Measurements from ENCODE around the gene WSB1. TPM values are rescaled to one million over a fixed set of nuclear protein-coding genes. Genes with fewer than 3 reads are reported as not detected.

WSB1 gene
- total and polyA plus RNA-seq, 2 experiments from 2014 or later: 101 to 108 TPM

- TF ChIP-seq CTCF (conservative IDR thresholded peaks at IDR 0.05; ENCODE audit: low read depth in 2 of 2) (no peak), NANOG (IDR thresholded peaks at IDR 0.05; ENCODE audit: borderline replicate concordance) (no peak), JUNB (IDR thresholded peaks at IDR 0.05; ENCODE audit: unreplicated experiment) (no peak), REST (IDR thresholded peaks at IDR 0.05; ENCODE audit: unreplicated experiment) (no peak), CREB1 (CRISPR knock-in tag; IDR thresholded peaks at IDR 0.05; ENCODE audit: low read depth) (no peak), EZH2phosphoT487 (IDR thresholded peaks at IDR 0.05; ENCODE audit: unreplicated experiment) (no peak), ZNF331 (CRISPR knock-in tag; IDR thresholded peaks at IDR 0.05; ENCODE audit: low read depth) (no peak), ZNF114 (CRISPR knock-in tag; IDR thresholded peaks at IDR 0.05) (no peak)
Measured at GRCh38 chr17:27281438-27281837, 12.5 kb upstream of the WSB1 start (continued).

- DNase-seq (ENCODE audit: low spot score) (no peak), ATAC-seq (no peak)
- Histone ChIP-seq H3K36me3 (ENCODE audit: insufficient read depth) (no peaks in the 10 kb centered on the region), H3K27me3 (ENCODE audit: insufficient read depth) (no peaks in the 10 kb centered on the region), H4K20me1 (replicated peaks; ENCODE audit: insufficient read depth) (no peaks in the 10 kb centered on the region), H2AFZ (0 out of 2 replicates have a peak overlapping the region, but pooled peaks have one; percentile 20), H3K27ac (ENCODE audit: low read depth) (no peak overlapping the region), H3K4me2 (no peak overlapping the region), H3F3A (replicated peaks; ENCODE audit: low read depth) (no peaks in the 10 kb centered on the region), H3K4me3 (no peak overlapping the region), H3K79me2 (replicated peaks; ENCODE audit: insufficient read depth) (no peaks in the 10 kb centered on the region), H3K4me1 (ENCODE audit: insufficient read depth) (peaks cover 4% of the 10 kb centered on the region; the same call in 1 of the 2 replicates), H3K9me2 (ENCODE audit: insufficient read depth) (no peaks in the 10 kb centered on the region)
- Mint-ChIP-seq H3K9me3 (no peaks in the 10 kb centered on the region), H3K27ac (no peak overlapping the region), H3K27me3 (ENCODE audit: insufficient read depth, low read depth, poor library complexity) (no peaks in the 10 kb centered on the region), H3K4me3 (no peak overlapping the region), H3K36me3 (ENCODE audit: low read depth) (no peaks in the 10 kb centered on the region), H3K4me1 (peaks cover 7% of the 10 kb centered on the region; the same call in 2 of the 3 replicates)
- no peak for TF ChIP-seq POLR2AphosphoS5 (IDR thresholded peaks at IDR 0.05; ENCODE audit: low read depth)
- no peak for TF ChIP-seq ETS1 (IDR thresholded peaks at IDR 0.05)
- no peak for TF ChIP-seq ZNF331 (CRISPR knock-in tag; IDR thresholded peaks at IDR 0.05; ENCODE audit: low read depth)
- no peak for TF ChIP-seq REST (IDR thresholded peaks at IDR 0.05; ENCODE audit: unreplicated experiment)
- TF ChIP-seq NANOG (IDR thresholded peaks at IDR 0.05; ENCODE audit: borderline replicate concordance): no peak
Measured at GRCh38 chr17:27282054-27282551, 11.8 kb upstream of the WSB1 start.

Measured in GM23338 (cell line).